ENCODE data around the gene UBE2D1. TPM values are rescaled to one million over a fixed set of nuclear protein-coding genes. Genes with fewer than 3 reads are reported as not detected.
"Not testable (repeated sequence)": the region's sequence is repeated elsewhere in the genome, so short reads cannot be mapped to it uniquely, and the experiment has no call there.

UBE2D1 gene
- polyA plus RNA-seq, 1 donor = 14.0 TPM

DNA sequence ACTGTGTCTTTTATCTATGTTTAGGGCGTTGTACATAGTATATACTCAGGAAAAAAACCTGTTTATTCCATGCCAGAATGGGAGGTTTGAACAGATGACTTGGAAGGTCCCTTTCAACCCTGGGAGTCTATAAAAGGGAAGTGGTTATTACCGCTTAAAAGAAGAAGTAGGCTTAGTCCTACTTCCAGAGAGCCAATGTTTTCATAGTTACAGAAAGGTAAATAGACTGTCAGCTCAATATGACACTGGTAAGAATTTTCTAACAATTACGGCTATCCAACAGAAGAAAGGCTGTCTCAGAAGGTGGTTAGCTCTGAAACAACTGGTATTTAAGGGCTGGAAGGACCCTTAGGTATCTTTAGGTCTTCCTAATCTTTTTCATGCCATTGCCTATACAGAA lies 49.3 kb downstream of the UBE2D1 start:
- DNase-seq (ENCODE audit: low read depth) = no peak

DNA sequence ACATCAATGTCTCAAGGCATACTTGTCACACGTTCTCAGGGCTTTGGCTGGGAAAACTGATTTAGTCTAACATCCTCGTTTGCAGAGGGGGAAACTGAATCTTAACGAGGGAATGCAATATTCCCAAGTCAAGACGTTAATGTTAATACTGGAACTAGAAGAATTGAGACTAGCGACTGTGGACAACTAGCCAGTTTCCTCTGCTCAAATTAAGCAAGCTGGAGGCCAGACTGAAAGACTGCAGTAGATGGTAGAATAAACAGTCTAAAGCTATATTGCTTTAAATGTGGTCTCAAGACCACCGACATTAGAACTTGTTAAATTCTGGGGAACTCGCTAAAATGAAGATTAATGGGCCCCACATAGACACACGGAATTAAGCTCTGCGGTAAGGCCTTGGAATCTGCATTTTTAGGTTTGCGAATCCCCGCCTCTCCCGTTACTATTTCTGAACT lies 49.8 kb downstream of the UBE2D1 start:
- peak; percentile 16 for DNase-seq (ENCODE audit: low read depth)

DNA sequence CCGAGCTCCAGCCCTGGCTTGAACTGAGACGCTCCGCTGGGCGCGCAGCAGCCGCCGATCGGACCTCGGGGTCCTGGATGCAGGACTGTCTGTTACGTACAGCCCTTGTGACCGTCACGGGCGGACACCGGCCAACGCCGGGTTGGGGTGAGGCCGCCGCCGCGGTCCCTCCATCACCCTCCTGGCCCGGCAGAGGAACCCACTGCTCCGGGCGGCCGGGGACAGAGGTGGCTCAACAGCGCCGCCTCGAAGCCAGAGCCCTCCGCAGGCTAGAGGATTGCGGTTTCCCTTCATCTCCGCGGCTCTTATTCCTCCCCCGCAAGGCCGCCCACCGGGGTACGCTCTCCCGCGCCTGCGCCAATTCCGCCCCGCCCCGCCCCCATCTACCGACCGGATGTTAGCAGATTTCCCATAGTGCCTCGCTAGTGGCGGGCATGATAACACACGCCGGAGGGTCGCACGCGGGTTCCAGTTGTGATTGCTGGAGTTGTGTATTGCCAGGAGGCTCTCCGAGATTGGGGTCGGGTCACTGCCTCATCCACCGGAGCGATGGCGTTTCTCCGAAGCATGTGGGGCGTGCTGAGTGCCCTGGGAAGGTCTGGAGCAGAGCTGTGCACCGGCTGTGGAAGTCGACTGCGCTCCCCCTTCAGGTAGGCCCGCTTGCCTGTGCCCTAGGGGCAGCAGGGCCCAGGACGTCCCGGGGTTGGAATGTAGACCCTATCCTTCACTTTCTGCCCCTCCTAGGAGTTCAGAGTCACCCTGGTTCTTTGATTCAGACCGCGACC lies 50.4 kb downstream of the UBE2D1 start, which contains the start of gene TFAM:
Gene TFAM (plus strand): TSS at position 412 of the 785 bp plus-strand sequence. CDS start 138 bp downstream, at position 550.
- DNase-seq (ENCODE audit: low read depth) = peak; percentile 68

DNA sequence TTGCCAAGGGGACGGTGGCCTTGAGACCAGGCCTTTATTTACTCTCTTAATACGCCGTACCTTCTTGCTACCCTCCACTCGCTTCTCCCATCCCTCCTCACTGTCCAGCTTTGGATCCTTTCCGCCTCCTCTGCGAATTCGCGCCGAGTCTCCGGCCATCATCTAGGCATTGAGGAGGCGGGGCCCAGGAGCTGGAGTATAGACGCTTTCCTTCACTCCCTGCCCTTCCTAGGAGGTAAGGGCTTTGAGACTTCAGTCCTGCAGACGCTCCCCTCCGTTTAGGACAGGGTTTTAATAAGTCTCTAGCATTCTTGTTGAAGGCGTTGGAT lies 50.9 kb downstream of the UBE2D1 start:
- DNase-seq (ENCODE audit: low read depth) = no peak

DNA sequence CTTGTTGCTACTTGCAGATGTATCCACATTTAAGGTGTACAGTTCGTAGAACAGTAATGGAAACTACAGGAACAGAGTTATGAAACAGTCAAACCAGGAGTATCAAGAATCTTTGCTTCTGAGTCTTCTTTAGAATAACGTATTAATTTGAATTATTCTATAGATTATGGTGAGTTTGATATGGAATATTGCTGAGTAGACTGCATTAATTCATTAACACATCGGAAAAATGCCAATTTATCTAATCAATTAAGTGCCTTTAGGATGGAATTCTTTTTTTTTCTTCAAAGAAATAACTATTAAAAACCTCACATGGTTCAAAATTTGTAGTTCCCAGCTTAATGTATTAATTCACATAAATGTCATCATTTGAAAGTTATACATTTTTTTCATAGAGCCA lies 54.2 kb downstream of the UBE2D1 start:
- no peak for DNase-seq (ENCODE audit: low read depth)

DNA sequence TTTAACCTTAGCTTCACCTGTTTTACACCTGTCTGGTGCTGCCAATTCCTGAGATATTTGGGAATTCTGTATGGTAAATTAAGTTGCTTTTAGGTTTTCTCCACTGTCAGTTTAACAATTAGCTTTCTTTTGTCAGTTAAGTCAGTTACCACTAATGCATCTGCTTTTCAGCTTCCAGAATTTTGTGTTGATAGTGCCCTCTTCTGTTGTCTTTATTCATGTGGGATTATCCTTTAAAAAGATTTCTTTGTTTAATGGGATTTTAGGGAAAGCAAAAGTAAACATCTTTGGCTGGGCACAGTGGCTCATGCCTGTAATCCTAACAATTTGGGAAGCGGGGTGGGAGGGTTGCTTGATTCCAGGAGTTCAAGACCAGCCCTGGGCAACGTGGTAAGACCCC lies 58.5 kb downstream of the UBE2D1 start:
- DNase-seq (ENCODE audit: low read depth) = no peak

DNA sequence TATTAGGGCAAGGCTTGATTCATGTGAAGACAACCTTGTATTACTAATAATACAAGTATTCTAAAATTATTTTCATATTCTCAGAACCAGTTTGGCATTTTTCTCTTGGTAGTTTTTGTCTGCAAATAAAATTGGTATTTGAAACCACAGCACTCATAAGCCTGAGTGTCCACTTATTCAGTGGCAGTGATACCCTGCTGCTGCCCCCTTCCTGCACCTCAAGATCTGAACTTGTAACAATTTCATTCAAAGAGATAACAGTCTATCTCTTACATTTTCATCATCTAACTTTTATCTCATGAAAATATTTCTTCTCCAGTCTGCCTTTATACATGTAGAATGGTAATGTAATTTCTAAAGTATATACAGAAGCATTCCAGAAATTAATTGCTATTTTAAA lies 59.7 kb downstream of the UBE2D1 start:
- no peak for DNase-seq (ENCODE audit: low read depth)

DNA sequence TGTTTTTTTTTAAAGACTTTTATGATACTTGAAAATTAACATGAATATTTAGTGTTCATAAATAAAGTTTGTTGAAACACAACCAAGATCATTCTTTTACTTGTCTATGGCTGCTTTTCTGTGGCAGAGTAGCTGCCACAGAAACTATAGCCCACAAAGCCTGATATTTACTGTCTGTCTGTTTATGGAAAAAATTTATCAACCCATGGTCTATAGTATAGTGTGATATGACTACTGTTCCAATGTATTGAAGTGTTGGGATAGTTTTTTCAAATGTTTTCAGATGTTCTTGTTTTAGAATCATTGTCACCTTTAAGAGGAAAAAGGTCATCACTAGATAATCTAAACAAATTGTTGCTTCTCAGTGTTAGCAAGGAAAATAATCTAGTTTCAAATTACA lies 61.3 kb downstream of the UBE2D1 start:
- no peak for DNase-seq (ENCODE audit: low read depth)

DNA sequence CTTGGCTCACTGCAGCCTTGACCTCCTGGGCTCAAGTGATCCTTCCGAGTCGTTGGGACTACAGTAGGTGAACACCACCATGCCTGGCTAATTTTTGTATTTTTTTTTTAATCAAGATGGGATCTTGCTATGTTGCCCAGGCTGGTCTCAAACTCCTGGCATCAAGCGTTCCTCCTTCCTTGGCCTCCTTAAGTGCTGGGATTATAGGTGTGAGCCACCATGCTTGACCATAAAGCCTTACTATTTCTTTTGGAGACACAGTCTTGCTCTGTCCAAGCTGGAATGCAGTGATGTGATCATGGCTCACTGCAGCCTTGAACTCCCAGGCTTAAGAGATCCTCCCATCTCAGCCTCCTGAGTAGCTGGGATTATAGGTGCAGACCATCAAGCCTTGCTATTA lies 63.0 kb downstream of the UBE2D1 start:
- no peak for DNase-seq (ENCODE audit: low read depth)

DNA sequence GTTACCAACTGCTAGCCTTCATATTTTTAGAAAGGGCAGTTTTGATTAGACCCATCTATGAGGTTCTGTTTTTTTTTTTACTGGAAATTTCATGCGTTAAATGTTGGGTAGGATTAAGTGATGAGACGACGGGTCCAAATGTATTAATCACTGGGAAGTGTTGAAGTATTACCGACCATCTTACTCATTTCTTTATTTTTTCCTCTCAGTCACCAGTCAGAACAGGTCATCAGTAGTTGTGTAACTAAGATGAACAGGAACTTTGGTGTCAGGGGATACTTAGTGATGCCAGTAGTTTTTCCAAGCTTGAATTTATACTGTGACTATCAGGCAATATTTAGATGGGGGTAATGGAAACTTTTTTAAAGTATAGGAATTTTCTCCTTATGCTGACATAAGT lies 64.6 kb downstream of the UBE2D1 start:
- no peak for DNase-seq (ENCODE audit: low read depth)

DNA sequence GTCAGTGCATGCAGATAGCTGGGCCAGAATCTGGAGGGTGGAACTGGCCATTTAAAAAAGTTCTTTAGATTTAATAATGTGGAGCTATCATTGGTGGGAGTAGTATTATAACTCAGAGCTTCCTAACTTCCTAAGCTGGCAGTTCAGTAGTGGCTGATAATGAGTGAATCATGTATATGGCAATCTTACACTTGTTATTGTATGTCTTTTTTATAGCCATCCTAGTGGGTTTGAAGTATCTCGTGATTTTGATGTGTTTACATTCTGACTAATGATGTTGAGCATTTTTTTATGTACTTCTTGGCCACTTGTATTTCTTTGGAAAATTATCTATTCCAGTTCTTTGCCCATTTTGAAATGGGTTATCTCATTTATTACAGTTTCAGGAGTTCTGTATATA lies 65.8 kb downstream of the UBE2D1 start:
- DNase-seq (ENCODE audit: low read depth) = no peak

DNA sequence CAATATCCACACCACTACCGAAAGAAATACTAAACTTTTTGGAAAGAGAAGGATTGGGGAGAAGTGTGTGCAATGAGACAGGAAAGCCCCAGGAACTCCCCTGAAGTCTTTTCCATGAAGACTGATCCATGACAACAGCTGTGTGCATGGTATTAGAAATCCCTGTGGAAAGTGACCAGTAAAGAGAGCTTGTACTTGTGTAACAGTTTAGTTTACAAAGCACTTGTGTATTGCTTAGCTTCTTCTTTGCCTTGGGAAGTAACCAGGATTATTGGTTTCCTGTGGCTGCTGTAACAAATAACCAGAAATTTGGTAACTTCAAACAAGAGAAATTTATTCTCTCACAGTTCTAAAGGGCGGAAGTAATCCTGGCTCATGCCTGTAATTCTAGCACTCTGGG lies 69.2 kb downstream of the UBE2D1 start:
- no peak for DNase-seq (ENCODE audit: low read depth)

DNA sequence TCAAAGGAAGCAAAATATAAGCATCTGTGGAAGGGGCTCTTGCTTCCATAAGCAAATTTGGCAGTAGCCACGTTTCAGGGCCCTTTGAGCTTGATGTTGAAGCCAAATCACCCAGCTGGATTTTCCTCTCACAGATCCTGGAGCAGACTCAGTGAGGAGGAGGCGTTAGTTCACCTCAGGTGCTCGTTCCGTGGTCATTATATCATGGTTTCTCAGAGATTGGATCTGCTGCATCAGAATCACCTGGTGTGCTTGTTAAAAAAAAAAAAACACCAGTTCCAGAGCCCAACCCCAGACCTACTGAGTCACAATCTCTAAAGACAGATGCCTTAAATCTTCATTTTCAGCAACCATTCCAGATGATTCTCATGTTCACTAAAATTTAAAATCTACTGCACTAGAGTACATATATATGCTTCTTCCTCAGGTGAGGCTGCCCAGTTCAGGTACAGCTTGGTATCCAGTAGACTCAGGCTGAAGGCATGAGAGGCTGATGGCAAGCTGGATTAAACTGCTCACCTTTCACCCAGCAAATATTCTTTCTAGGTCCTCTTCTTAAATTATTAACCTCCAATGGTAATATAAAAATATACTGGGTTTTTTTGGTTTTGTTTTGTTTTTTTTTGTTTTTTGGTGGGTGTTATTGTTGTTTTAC lies 75.3 kb downstream of the UBE2D1 start:
- DNase-seq (ENCODE audit: low read depth) = no peak

DNA sequence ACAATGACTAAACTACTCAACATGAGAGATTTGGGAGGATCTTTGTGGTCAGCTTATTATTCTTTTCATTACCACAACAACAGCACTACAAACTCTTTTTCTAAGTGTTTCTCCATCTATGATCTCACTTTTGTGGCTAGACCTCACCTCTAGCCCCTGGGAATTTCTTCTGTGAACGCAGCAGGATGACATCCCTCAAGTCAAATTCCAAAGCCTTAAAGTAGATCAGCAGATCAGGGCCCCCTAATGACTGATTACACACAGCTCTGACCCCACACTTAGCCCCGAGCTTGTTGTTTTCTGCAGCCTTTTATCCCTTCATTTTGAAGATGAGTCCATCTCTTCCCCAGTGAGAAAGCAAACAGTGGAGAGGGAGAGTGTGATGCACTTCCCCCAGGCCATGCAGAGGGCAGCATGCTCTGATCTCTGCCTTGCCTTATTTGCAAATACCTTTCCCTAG lies 77.7 kb downstream of the UBE2D1 start:
- no peak for DNase-seq (ENCODE audit: low read depth)

DNA sequence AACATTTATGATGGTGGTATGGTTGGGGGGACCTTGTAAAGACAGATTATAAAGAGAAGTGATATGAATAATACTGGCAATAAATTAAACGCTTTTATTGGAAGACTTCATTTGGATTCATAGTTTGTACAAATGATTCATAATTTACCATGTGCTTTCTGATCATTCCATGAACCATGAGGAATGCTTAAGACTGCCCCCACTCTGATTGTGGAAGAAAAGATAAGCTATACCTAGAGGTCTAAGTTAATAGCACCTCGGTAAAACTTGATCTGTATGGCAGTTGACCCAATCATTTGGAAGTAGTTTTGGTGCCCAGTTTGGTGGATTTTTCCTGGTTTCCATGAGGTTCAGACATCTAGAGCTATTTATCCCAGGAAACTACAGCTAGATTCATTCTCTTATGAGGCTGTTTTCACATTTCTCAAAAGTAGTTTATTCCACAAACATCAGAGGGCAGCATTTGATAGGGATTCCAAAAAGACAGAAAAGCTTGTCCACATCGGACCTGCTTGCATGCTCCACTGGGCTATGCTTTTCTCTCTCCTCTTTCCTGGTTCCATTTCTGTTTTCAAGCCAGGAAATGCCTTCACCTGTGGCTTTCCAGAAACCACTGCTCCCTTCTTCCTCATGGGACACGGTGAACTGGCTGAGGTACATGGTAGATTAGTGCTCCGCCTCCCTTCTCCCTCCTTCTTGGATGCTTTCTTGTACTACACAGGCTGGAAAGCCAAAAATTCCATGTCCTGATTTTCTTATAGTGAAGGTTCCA lies 79.7 kb downstream of the UBE2D1 start:
- DNase-seq (ENCODE audit: low read depth) = peak; percentile 68

DNA sequence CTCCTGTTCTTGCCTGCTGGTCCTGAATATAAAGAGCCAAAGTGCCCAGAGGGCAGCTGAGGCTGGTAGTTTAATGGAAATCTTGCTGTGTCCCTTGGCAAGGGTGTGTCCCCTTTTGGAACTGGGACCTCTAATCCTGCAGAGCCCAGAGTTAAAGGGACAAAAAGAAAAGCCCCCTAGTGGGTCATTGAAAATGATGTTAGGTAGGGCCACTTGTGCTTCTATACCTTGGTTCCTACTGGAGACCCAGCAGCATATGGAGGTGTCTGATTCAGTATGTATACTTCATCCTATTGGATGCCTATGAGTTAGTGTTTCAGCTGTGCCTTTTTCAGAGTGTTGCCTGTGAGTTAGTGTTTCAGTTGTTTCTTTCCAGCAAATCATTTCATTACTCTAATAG lies 81.0 kb downstream of the UBE2D1 start:
- no peak for DNase-seq (ENCODE audit: low read depth)

DNA sequence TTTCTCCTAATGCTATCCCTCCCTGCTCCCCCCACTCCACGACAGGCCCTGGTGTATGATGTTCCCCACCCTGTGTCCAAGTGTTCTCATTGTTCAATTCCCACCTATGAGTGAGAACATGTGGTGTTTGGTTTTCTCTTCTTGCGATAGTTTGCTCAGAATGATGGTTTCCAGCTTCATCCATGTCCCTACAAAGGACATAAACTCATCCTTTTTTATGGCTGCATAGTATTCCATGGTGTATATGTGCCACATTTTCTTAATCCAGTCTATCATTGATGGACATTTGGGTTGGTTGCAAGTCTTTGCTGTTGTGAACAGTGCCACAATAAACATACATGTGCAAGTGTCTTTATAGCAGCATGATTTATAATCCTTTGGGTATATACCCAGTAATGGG lies 83.1 kb downstream of the UBE2D1 start:
- DNase-seq (ENCODE audit: low read depth) = not testable (repeated sequence)

Other genes with a start within 250 kb of the UBE2D1 start
- gene IPMK, start 67.1 kb upstream of the UBE2D1 start, polyA plus RNA-seq (ENCODE audit: insufficient read length) = 3.3 TPM
- gene CISD1, start 65.8 kb upstream of the UBE2D1 start, polyA plus RNA-seq (ENCODE audit: insufficient read length) = 25.2 TPM
- 30.4 TPM for gene TFAM, start 50.4 kb downstream of the UBE2D1 start, polyA plus RNA-seq (ENCODE audit: insufficient read length)
- gene BICC1, start 177.9 kb downstream of the UBE2D1 start, polyA plus RNA-seq (ENCODE audit: insufficient read length) = 14.5 TPM

All from forelimb muscle (tissue), 1 donor.